Subcutaneous abdominal adipose tissue (tissue), 5 donors: ENCODE measurements around the gene C1orf53.
"Not testable (repeated sequence)": the region's sequence is repeated elsewhere in the genome, so short reads cannot be mapped to it uniquely, and the experiment has no call there.

Experiments used
- H3K27ac ChIP-seq: one replicate; pipeline ENCODE4 v1.7.0; 2013; ENCODE audit warnings: low read depth, mild to moderate bottlenecking, inconsistent platforms, low read length, moderate library complexity
- H3K27me3 ChIP-seq, 5 donors: one replicate each; pipeline ENCODE4 v1.7.0; 2013; ENCODE audit warnings: low read length in 5 of 5, inconsistent platforms in 1 of 5; ENCODE audit not compliant: control insufficient read depth in 5 of 5, insufficient read depth in 4 of 5
- H3K36me3 ChIP-seq, 5 donors: one replicate each; pipeline ENCODE4 v1.7.0; 2013; ENCODE audit warnings: low read length in 5 of 5; ENCODE audit not compliant: control insufficient read depth in 5 of 5, insufficient read depth in 5 of 5
- H3K4me1 ChIP-seq, 5 donors: one replicate each; pipeline ENCODE4 v1.7.0; 2013; ENCODE audit warnings: low read length in 5 of 5, mild to moderate bottlenecking in 3 of 5, moderate library complexity in 1 of 5; ENCODE audit not compliant: control insufficient read depth in 5 of 5, insufficient read depth in 5 of 5
- H3K4me3 ChIP-seq, 5 donors: one replicate each; pipeline ENCODE4 v1.7.0; 2013; ENCODE audit warnings: low read length in 5 of 5, low read depth in 1 of 5
- H3K9ac ChIP-seq, 5 donors: one replicate each; pipeline ENCODE4 v1.7.0; 2013; ENCODE audit warnings: low read length in 5 of 5, mild to moderate bottlenecking in 4 of 5, moderate library complexity in 3 of 5
- H3K9me3 ChIP-seq, 5 donors: one replicate each; pipeline ENCODE4 v1.7.0; 2013; ENCODE audit warnings: low read length in 5 of 5; ENCODE audit not compliant: control insufficient read depth in 5 of 5
- donor health status: healthy.
- donor health status: healthy.
- donor health status: healthy.
- donor health status: healthy.
- donor health status: healthy.

Gene C1orf53

DNA sequence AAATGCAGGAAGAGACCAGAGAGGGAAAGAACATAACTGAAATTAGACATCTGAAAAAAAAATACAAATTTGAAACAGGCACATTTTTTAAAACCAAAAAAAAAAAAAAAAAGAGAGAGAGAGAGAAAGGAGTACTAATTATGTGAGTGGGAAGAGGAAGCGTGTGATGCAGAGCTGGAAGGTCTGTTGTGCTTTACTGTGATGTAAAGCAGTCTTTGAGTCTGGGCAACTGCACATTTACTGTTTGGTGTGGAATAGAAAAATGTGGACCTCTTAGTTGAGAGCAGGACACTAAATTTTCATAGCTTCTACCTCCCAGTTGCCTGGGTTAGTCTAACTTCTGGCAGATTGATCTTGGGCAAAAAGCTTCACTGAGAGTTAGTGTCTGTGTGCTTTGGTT, 31.2 kb downstream of the C1orf53 start:
- H3K9ac ChIP-seq, result no peak overlapping the region
- H3K4me1 ChIP-seq, result peaks cover 0 to 2% (median 0%) of the 10 kb centered on the region in 5 donors
- H3K4me3 ChIP-seq, result no peak overlapping the region
- H3K27me3 ChIP-seq, result peaks cover 4 to 16% (median 11%) of the 10 kb centered on the region in 5 donors
- H3K9me3 ChIP-seq, result no peaks in the 10 kb centered on the region
- H3K27ac ChIP-seq, result no peak overlapping the region
- H3K36me3 ChIP-seq, result no peaks in the 10 kb centered on the region

DNA sequence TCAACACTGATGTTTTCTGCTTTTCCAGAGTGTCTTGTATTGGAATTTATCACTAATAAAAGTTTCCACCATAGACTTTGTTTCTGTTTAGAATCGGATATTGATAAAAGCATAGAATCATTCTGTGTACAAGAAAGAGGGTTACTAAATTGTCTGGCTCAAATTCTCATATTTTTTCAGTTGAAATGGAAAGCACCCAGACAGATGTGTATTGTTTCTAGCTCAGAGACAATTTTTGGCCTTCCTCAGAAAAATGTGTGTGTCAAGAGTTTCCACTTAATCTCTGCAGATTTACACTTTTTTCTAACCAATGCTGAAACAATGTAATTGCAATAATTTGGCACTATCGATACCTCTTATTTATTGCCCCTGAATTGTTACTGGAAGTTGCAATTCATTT, 35.0 kb downstream of the C1orf53 start:
- Histone ChIP-seq H3K4me1 (no peaks in the 10 kb centered on the region), H3K9ac (no peak overlapping the region), H3K27me3 (peaks cover 0 to 7% (median under 1%) of the 10 kb centered on the region in 5 donors), H3K27ac (no peak overlapping the region), H3K9me3 (no peaks in the 10 kb centered on the region), H3K4me3 (no peak overlapping the region), H3K36me3 (no peaks in the 10 kb centered on the region)

DNA sequence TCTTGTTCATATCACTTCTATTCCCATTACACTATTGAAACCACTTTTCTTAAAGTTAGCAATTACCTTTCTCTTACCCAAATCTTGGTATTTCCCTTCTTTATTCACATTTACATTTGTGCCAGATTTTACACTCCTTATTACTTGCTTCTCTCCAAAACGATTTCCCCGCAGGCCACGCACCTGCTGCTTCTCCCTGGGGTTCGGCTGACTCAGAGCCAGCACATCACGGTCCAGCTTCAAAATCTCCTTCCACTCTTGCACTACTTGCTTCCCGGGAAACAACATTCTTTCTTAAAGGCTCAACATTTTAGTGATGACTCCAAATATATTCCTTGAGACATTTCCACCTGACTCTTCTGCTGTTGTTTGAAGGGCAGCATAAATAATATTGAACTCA, 35.5 kb downstream of the C1orf53 start:
- H3K36me3 ChIP-seq, result no peaks in the 10 kb centered on the region
- no peak overlapping the region for H3K4me3 ChIP-seq
- H3K4me1 ChIP-seq, result no peaks in the 10 kb centered on the region
- H3K9me3 ChIP-seq, result no peaks in the 10 kb centered on the region
- no peak overlapping the region for H3K9ac ChIP-seq
- H3K27me3 ChIP-seq, result peaks cover 0 to 7% (median 0%) of the 10 kb centered on the region in 5 donors
- no peak overlapping the region for H3K27ac ChIP-seq

DNA sequence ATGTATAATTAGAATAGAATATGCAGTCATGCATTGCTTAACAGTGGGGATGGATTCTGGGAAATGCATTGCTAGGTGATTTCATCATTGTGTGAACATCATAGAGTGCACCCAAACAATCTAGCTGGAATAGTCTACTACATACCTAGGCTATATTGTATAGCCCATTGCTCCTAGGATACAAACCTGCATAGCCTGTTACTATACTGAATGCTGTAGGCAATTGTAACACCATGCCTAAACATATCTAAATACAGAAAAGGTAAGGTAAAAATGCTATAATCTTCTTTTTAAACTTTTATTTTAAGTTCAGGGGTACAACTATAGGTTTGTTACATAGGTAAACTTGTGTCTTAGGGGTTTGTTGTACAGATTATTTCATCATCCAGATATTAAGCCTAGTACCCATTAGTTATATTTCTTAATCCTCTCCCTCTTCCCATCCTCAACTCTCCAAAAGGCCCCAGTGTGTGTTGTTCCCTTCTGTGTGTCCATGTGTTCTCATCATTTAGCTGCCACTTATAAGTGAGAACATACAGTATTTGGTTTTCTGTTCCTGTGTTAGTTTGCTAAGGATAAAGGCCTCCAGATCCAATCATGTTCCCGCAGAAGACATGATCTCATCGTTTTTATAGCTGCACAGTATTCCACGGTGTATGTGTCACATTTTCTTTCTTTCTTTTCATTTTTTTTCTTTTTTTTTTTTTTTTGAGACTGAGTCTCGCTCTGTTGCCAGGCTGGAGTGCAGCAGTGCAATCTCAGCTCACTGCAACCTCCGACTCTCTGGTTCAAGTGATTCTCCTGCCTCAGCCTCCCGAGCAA, 36.9 kb downstream of the C1orf53 start:
- H3K27ac ChIP-seq, H3K9me3 ChIP-seq, H3K9ac ChIP-seq, H3K4me1 ChIP-seq, H3K4me3 ChIP-seq, H3K27me3 ChIP-seq, H3K36me3 ChIP-seq: not testable (repeated sequence)

- no peaks in the 10 kb centered on the region for H3K36me3 ChIP-seq
- H3K27me3 ChIP-seq, result peaks cover 0 to 2% (median 0%) of the 10 kb centered on the region in 5 donors
- H3K4me3 ChIP-seq, result no peak overlapping the region
- H3K4me1 ChIP-seq, result no peaks in the 10 kb centered on the region
- no peaks in the 10 kb centered on the region for H3K9me3 ChIP-seq
- no peak overlapping the region for H3K9ac ChIP-seq
- H3K27ac ChIP-seq, result no peak overlapping the region
Measured at GRCh38 chr1:197942042-197942441, 39.6 kb downstream of the C1orf53 start.

- Histone ChIP-seq H3K9ac (no peak overlapping the region), H3K4me3 (no peak overlapping the region)
Measured at GRCh38 chr1:197944485-197944884, 42.1 kb downstream of the C1orf53 start.

DNA sequence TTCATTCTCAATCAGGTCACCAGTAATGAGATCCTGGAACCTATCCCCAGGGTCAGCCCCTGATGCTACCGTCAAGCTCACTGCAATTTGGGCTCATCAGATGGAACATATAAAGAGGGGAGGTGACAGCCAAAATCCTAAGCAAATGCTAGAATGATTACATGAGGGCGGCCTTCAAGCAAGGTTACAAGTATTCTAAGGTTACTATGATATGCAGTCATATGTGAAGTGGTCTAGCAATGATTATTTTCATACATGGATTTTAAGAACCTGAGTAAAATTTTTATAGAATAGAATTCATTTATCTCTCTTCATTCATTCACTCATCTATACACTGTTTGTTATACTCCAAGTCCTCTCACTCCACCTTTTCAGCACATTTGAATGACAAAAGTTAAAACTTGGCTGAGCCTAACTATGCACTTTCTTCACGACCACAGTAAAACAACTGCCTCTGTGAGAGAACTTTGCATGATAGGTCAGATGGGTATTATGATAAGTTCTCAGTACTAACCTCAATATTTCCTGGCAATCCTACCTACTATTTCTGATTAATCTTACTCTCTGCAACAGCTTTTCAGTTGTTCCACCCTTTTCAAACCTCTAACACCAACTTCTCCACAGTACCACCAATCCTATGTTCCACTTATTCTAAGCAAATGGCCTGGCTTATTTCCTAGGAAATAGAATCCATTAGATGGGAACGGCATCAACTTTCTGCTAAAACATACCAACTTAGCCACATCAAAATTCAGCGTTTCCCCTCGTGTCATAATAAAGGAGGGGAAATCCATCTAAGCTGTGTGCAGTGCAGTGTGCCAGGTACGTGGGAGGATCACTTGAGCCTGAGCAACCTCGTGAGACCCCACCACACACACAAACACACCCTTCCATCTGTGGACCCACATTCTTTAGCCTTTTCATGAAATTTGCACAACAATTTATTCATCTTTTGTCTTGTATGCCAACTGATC, 46.8 kb downstream of the C1orf53 start:
- Histone ChIP-seq H3K9me3 (no peaks in the 10 kb centered on the region), H3K36me3 (no peaks in the 10 kb centered on the region), H3K4me1 (no peaks in the 10 kb centered on the region), H3K4me3 (no peak overlapping the region), H3K27ac (no peak overlapping the region), H3K27me3 (peaks cover 0 to 4% (median 0%) of the 10 kb centered on the region in 5 donors), H3K9ac (no peak overlapping the region)

More at GRCh38 chr1:197944485-197944884, 42.1 kb downstream of the C1orf53 start:
- Histone ChIP-seq H3K27me3 (peaks cover 0 to 4% (median 0%) of the 10 kb centered on the region in 5 donors), H3K9me3 (no peaks in the 10 kb centered on the region), H3K4me1 (no peaks in the 10 kb centered on the region), H3K36me3 (no peaks in the 10 kb centered on the region), H3K27ac (no peak overlapping the region)

DNA sequence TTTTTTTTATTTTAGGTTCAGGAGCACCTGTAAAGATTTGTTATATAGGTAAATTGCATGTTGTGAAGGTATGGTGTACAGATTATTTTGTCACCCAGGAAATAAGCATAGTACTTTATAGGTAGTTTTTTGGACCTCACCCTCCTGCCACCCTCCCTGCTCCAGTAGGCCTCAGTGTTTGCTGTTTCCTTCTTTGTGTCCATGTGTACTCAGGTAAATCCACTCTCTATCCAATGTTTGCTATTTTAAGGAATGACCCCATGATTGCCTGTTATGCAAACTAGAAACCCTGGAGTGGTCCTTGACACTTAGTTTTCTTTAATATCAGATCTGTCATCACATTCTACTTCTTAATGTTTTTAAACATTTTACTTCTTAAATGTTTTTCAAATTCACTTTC, 48.7 kb downstream of the C1orf53 start:
- no peaks in the 10 kb centered on the region for H3K4me1 ChIP-seq
- peaks cover 0 to 4% (median 0%) of the 10 kb centered on the region in 5 donors for H3K27me3 ChIP-seq
- H3K9ac ChIP-seq, result no peak overlapping the region
- no peak overlapping the region for H3K4me3 ChIP-seq
- no peak overlapping the region for H3K27ac ChIP-seq
- H3K36me3 ChIP-seq, result no peaks in the 10 kb centered on the region
- no peaks in the 10 kb centered on the region for H3K9me3 ChIP-seq

DNA sequence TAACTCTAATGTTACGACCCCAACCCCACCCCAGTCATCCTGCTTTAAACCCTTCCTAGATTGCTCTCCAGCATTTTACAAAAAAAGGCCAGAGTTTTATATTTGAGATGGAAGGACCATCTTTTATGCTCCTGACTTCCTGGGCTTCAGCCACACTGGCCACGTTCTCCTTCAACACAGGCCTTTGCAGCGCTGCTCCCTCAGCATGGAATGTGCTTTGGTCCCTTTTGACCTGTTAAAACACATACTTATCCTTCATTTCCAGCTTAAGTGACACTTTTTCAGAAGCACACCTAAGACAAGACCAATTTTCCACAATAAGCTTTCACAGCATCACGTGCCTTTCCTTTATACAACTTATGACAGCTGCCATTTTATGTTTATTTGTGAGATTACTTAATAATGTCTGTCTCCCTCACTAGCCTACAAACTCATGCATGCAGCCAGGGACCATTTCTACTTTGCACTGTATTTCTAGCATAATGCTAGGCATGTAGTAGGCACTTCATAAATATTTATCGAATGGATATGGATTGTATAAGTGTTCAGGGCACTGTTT, 49.3 kb downstream of the C1orf53 start:
- H3K36me3 ChIP-seq, result no peaks in the 10 kb centered on the region
- H3K4me3 ChIP-seq, result no peak overlapping the region
- H3K4me1 ChIP-seq, result no peaks in the 10 kb centered on the region
- no peak overlapping the region for H3K27ac ChIP-seq
- no peak overlapping the region for H3K9ac ChIP-seq
- peaks cover 0 to 4% (median 0%) of the 10 kb centered on the region in 5 donors for H3K27me3 ChIP-seq
- H3K9me3 ChIP-seq, result no peaks in the 10 kb centered on the region

DNA sequence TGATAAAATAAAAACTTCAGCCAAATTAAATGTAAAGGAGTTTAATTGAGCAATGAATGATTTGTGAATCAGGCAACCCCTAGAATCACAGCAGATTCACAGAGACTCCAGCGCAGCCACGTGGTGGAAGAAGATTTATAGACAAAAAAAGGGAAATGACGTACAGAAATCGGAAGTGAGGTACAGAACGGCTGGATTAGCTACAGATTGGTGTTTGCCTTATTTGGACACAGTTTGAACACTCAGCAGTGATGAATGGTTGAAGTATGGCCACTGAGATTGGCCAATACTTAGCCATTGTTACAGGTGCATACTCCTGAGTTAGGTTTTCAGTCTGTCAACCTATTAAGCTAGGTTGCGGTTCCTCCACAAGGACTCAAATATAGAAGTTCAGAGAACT, 51.0 kb downstream of the C1orf53 start:
- not testable (repeated sequence) for H3K27me3 ChIP-seq, H3K4me1 ChIP-seq, H3K9ac ChIP-seq, H3K9me3 ChIP-seq, H3K27ac ChIP-seq, H3K4me3 ChIP-seq, H3K36me3 ChIP-seq
